ENCODE measurements around the gene ALDH5A1. TPM values are rescaled to one million over a fixed set of nuclear protein-coding genes. Genes with fewer than 3 reads are reported as not detected.

ALDH5A1 gene
- total RNA-seq, 2 donors from 2014 or later, result 4.4 to 8.2 TPM

DNA sequence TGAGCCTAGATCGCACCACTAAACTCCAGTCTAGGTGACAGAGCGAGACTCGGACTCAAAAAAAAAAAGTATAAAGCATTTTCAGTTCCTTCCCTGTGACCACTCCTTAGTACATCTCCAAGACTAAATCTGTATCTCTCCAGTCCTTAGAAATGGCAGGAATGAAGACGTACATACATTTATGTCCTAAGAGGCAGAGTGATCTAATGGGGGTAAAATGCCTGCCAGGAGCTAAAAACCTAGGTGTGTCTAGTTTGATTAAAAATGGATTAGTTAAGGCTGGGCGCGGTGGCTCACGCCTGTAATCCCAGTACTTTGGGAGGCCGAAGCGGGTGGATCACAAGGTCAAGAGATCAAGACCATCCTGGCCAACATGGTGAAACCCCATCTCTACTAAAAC is 70.4 kb downstream of the ALDH5A1 start:
- intact Hi-C loops (cut with DNase I), result no loop called here
- no peak overlapping the region for H3K4me3 ChIP-seq
- H3K27ac ChIP-seq, result no peak overlapping the region
- H3K36me3 ChIP-seq (replicated peaks in 1 of 2; ENCODE audit: insufficient read depth in 1 of 2, low read depth in 2 of 2), result no peaks in the 10 kb centered on the region
- WGBS, 2 donors, result 91 to 92% methylated on average over 9 of the region's 9 CpGs
- DNase-seq (no peak), ATAC-seq (no peak)
- H3K9me3 ChIP-seq, result no peaks in the 10 kb centered on the region
- H3K4me1 ChIP-seq, result no peaks in the 10 kb centered on the region
- TF ChIP-seq POLR2A (IDR thresholded peaks at IDR 0.05), result no peak
- TF ChIP-seq, protein P1, sequence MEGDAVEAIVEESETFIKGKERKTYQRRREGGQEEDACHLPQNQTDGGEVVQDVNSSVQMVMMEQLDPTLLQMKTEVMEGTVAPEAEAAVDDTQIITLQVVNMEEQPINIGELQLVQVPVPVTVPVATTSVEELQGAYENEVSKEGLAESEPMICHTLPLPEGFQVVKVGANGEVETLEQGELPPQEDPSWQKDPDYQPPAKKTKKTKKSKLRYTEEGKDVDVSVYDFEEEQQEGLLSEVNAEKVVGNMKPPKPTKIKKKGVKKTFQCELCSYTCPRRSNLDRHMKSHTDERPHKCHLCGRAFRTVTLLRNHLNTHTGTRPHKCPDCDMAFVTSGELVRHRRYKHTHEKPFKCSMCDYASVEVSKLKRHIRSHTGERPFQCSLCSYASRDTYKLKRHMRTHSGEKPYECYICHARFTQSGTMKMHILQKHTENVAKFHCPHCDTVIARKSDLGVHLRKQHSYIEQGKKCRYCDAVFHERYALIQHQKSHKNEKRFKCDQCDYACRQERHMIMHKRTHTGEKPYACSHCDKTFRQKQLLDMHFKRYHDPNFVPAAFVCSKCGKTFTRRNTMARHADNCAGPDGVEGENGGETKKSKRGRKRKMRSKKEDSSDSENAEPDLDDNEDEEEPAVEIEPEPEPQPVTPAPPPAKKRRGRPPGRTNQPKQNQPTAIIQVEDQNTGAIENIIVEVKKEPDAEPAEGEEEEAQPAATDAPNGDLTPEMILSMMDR (IDR thresholded peaks at IDR 0.05), result no peak
- no peaks in the 10 kb centered on the region for H3K27me3 ChIP-seq

DNA sequence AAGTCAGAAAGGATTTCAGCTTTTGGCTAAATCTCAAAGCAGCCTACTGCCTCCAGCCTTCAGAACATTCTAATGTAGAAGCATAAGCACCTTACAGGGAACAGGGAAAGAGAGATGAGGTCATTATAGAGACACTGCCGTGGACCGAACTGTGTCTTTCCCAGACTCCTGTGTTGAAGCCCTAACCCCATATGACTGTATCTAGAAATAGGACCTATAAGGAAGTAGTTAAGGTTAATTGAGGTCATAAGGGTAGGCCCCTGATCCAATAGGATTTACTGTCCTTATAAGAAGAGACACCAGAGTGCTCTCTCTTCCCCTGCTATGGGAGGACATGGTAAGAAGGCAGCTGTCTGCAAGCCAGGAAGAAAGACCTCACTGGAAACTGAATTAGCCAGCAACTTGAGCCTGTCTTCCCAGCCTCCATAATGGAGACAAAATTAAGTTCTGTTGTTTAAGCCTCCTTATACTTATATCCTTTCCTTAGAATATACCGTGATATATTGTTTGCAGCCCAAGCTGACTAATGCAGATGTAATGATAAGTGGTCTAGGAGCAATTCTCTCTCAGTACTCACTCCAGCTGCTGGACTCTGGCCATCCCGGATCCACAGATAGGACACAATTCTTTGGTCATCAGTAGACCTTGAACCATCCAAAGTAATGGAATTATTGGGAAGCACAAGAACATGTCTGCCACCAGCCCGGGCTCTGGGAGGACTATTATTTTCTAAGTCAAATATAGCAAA is 71.4 kb downstream of the ALDH5A1 start:
- ATAC-seq, result no peak
- no peaks in the 10 kb centered on the region for H3K27me3 ChIP-seq

DNA sequence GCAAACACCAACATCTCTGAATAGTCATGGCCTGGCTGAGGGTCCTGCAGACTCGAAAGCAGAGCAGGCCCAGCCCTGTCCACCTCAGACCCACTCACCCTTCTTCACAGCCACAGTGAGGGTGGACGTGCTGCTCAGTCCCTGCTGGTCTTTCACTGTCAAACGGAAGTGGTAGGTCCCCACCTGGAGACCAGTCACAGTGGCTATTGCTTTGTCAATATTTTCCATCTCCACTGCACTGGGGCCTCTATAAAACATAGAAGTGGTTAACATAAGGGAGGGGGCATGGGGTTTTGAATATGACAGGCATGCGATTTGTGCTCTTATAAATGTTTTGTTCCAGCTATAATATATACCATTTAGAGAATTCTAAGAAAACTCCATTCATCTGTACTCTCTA is 73.9 kb downstream of the ALDH5A1 start:
- Histone ChIP-seq H3K27ac (no peak overlapping the region), H3K4me1 (no peaks in the 10 kb centered on the region), H3K9me3 (no peaks in the 10 kb centered on the region), H3K27me3 (no peaks in the 10 kb centered on the region), H3K4me3 (no peak overlapping the region), H3K36me3 (replicated peaks in 1 of 2; ENCODE audit: insufficient read depth in 1 of 2, low read depth in 2 of 2) (no peaks in the 10 kb centered on the region)
- 64 to 70% methylated on average over 4 of the region's 4 CpGs for WGBS, 2 donors
- no peak for DNase-seq
- TF ChIP-seq POLR2A (IDR thresholded peaks at IDR 0.05), result no peak
- TF ChIP-seq, protein P1 (IDR thresholded peaks at IDR 0.05), result no peak
- intact Hi-C loops (cut with DNase I), result no loop called here
- ATAC-seq, result no peak

More for the DNA sequence above, 71.4 kb downstream of the ALDH5A1 start:
- Histone ChIP-seq H3K4me1 (no peaks in the 10 kb centered on the region), H3K9me3 (no peaks in the 10 kb centered on the region), H3K4me3 (no peak overlapping the region), H3K36me3 (replicated peaks in 1 of 2; ENCODE audit: insufficient read depth in 1 of 2, low read depth in 2 of 2) (no peaks in the 10 kb centered on the region), H3K27ac (no peak overlapping the region)
- DNase-seq, result no peak
- TF ChIP-seq, protein P1 (IDR thresholded peaks at IDR 0.05), result no peak
- no peak for TF ChIP-seq POLR2A (IDR thresholded peaks at IDR 0.05)
- 86 to 87% methylated on average over 5 of the region's 5 CpGs for WGBS, 2 donors
- intact Hi-C loops (cut with DNase I), result no loop called here

DNA sequence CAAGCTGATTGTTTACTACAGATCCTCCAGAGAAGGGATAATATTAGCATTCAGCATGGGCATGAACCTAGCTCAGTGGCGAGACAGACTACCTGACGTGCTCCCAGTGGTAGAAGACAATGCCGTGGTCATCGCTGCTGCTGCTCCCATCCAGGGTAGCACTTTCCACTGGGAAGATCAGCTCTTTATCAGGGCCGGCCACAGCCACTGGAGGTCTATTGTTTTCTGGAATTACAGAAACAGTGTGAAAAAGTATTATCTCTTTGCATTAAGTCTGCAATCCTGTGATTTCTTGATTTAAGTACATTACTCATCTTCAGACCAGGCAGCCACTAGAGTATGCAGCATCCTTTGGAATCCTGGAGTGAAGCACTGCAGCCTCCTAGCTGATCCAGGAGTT is 75.0 kb downstream of the ALDH5A1 start:
- ATAC-seq (no peak), DNase-seq (no peak)
- Histone ChIP-seq H3K9me3 (no peaks in the 10 kb centered on the region), H3K27ac (no peak overlapping the region), H3K4me3 (no peak overlapping the region), H3K4me1 (no peaks in the 10 kb centered on the region), H3K27me3 (no peaks in the 10 kb centered on the region), H3K36me3 (replicated peaks in 1 of 2; ENCODE audit: insufficient read depth in 1 of 2, low read depth in 2 of 2) (no peaks in the 10 kb centered on the region)
- TF ChIP-seq, protein P1 (IDR thresholded peaks at IDR 0.05), result no peak
- no peak for TF ChIP-seq POLR2A (IDR thresholded peaks at IDR 0.05)
- intact Hi-C loops (cut with DNase I), result no loop called here
- WGBS, 2 donors, result 88 to 89% methylated on average over 5 of the region's 5 CpGs

DNA sequence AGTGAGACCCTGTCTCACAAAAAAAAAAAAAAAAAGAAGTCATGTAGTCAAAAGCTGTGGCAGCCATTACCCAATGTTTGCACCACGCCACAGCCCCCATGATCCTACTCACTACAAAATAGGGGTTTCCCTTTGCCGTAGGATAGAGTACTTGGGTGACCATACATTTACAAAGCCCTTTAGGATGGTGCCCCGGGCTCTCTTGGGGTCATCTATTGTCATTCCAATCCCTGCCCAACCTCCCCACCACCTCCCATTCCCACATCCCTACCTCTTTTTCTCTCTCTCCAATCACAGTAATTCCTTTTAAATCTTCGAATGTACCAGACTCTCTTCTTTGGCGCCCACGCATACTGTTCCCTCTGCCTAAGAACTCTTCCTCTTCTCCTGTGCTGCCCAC is 76.6 kb downstream of the ALDH5A1 start:
- no peak for ATAC-seq
- H3K9me3 ChIP-seq, result no peaks in the 10 kb centered on the region
- 87 to 91% methylated on average over 6 of the region's 6 CpGs for WGBS, 2 donors
- no peak overlapping the region for H3K4me3 ChIP-seq
- DNase-seq, result no peak
- H3K4me1 ChIP-seq, result no peaks in the 10 kb centered on the region
- H3K27me3 ChIP-seq, result no peaks in the 10 kb centered on the region
- TF ChIP-seq, protein P1 (IDR thresholded peaks at IDR 0.05), result no peak
- TF ChIP-seq POLR2A (IDR thresholded peaks at IDR 0.05), result no peak
- H3K36me3 ChIP-seq (replicated peaks in 1 of 2; ENCODE audit: insufficient read depth in 1 of 2, low read depth in 2 of 2), result no peaks in the 10 kb centered on the region
- no peak overlapping the region for H3K27ac ChIP-seq
- intact Hi-C loops (cut with DNase I), result no loop called here

Measured in body of pancreas (tissue), 4 donors.